ENCODE results near the gene PSMD7.

The PSMD7 gene

GRCh38 chr16:74296432-74297144 is at the start of gene PSMD7:
Gene PSMD7 (plus strand): TSS chr16:74296814. CDS start chr16:74296915, 101 bp downstream.
- DNase-seq, result peak; percentile 87

- no peak for DNase-seq
Observed at GRCh38 chr16:74249254-74249653, 47.4 kb upstream of the PSMD7 start.

- no peak for DNase-seq
Observed at GRCh38 chr16:74249846-74250245, 46.8 kb upstream of the PSMD7 start.

GRCh38 chr16:74252329-74252728 is 44.3 kb upstream of the PSMD7 start:
- no peak for DNase-seq

GRCh38 chr16:74253161-74253938 is 43.3 kb upstream of the PSMD7 start:
- no peak for DNase-seq

GRCh38 chr16:74257061-74257460 is 39.6 kb upstream of the PSMD7 start:
- DNase-seq, result no peak

GRCh38 chr16:74261068-74261467 is 35.5 kb upstream of the PSMD7 start:
- DNase-seq, result no peak

- no peak for DNase-seq
Observed at GRCh38 chr16:74264811-74265210, 31.8 kb upstream of the PSMD7 start.

GRCh38 chr16:74268372-74268782 is 28.2 kb upstream of the PSMD7 start:
- DNase-seq, result no peak

- no peak for DNase-seq
Observed at GRCh38 chr16:74271872-74272271, 24.7 kb upstream of the PSMD7 start.

- no peak for DNase-seq
Observed at GRCh38 chr16:74275031-74275636, 21.5 kb upstream of the PSMD7 start.

GRCh38 chr16:74275711-74276110 is 20.9 kb upstream of the PSMD7 start:
- no peak for DNase-seq

GRCh38 chr16:74277974-74278373 is 18.6 kb upstream of the PSMD7 start:
- DNase-seq, result no peak

GRCh38 chr16:74279266-74279665 is 17.3 kb upstream of the PSMD7 start:
- no peak for DNase-seq

GRCh38 chr16:74279805-74280204 is 16.8 kb upstream of the PSMD7 start:
- DNase-seq, result no peak

GRCh38 chr16:74280448-74280847 is 16.2 kb upstream of the PSMD7 start:
- no peak for DNase-seq

GRCh38 chr16:74281300-74281699 is 15.3 kb upstream of the PSMD7 start:
- DNase-seq, result no peak

- DNase-seq, result no peak
Observed at GRCh38 chr16:74283716-74284115, 12.9 kb upstream of the PSMD7 start.

GRCh38 chr16:74288065-74288464 is 8.5 kb upstream of the PSMD7 start:
- no peak for DNase-seq

GRCh38 chr16:74290356-74290755 is 6.3 kb upstream of the PSMD7 start:
- DNase-seq, result no peak

GRCh38 chr16:74291176-74291575 is 5.4 kb upstream of the PSMD7 start:
- DNase-seq, result no peak

GRCh38 chr16:74291577-74292208 is 4.9 kb upstream of the PSMD7 start:
- DNase-seq, result no peak

GRCh38 chr16:74296104-74296431 is 546 bp upstream of the PSMD7 start:
- no peak for DNase-seq

Measured in CD4-positive, alpha-beta T cell treated with Interleukin-12 subunit alpha and Interleukin-12 subunit beta, for 1 hour (primary cell).